GM19438 (cell line): ENCODE measurements around the gene TUBGCP3.
A peak's percentile ranks its signal among the peaks of the same experiment; 100 is the strongest.

ENCODE experiments used
- ATAC-seq: cut with Tn5 transposase; IDR thresholded peaks from one replicate; pipeline ENCODE4 v1.9.1; 2021; ENCODE audit warnings: low read depth; ENCODE audit not compliant: unreplicated experiment

TUBGCP3 gene

DNA sequence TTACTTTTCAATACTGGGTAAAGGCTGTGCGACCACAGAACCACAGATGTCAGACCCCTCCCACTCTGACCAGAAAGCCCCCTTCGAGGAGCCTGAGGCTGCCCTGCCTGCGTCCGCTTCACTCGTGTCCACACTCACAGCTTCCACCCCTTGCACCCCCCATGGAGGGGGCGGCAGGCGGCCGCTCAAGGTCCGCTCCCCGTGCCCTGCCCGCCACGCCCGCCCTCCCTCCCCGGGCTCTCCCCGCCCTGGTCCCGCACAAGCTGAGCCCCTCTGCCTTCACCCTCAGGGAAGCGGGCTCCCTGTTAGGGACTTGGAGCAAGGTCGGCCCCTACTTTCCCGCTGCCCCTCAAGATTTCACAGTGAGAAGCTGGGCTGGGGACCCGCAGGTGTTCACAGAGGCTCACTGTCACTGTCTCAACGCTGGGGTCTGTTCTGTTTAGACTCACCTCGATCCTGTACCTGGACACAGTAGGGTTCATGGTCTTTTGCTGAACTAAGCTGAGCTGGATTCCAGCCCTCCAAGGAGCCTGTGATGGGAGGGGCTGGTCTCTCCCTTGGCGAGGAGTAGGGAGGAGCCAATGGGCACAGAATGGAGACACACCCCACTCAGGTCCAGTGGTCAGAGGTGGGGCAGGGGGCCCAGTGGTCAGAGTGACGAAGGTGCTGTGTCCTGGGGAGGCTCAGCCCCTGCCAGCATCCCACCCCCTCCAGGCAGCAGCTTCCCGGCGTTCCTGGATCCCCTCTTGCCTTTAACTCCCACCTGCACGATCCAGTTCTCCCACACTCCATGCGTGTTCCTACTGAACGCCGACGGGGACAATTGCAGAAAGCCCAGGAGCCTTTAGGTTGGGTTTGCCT lies 142.3 kb downstream of the TUBGCP3 start:
- ATAC-seq, result no peak

- ATAC-seq, result no peak
Measured at GRCh38 chr13:112444416-112445399, 143.2 kb downstream of the TUBGCP3 start.

DNA sequence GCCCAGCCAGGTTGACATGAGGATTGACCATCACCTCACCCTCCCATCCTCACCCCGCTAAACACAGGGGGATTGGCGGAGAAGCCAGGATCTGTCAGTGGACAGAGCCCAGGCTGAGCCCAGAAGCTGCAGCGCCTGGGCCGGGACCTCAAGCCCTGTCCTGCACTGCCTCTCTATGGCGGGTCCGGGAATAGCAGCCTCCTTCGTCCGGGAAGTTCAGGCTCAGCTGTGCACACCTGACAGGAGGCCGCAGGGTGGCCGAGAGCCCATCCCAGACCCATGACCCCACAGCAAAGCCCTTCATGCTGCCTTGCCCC lies 144.0 kb downstream of the TUBGCP3 start:
- ATAC-seq, result peak; percentile 73

- no peak for ATAC-seq
Measured at GRCh38 chr13:112443191-112443994, 144.6 kb downstream of the TUBGCP3 start.

- ATAC-seq, result no peak
Measured at GRCh38 chr13:112442483-112443090, 145.4 kb downstream of the TUBGCP3 start.

DNA sequence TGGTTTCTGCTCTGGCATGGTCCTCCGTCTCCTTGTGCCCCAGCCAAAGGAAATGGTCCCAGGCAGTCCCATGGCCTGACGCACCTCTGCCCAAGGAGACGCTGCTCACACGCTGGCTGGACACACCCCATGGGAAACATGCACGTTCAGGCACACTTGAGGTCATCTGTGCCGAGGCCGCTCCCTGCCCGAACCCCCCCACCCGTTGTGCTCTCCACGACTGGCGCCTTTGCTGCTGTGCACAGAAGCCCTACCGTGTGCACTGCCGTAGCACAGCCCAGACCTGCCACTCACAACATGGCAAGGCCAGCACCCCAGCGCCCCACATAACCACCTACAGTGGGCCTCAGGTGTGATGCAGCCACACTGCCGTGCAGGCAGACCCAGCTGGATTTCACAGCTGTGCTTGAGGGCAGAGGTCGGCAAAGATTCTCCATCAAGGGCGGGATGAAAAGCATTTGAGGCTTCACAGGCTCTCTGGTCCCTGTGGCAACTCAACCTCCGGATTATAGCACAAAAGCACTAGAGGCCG lies 146.1 kb downstream of the TUBGCP3 start:
- ATAC-seq, result no peak

DNA sequence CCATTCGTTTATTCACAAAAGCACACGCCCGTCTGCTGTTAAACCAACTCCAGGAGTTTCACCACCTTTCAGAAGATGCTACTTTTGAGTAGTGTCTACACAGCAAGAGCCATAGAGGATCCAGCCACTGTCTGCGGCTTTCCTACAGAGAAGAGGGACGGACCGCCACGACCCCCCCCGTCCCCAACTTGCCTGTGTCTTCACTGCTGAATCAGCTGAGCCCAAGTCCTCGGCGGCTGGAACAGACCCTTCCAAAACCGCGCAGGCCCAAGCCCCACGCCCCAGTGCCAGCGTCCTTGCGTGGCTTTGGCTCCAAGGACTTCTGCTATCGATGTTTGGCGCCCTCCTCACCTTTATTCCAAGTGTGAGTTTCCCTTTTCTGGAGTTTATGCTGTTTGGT lies 146.7 kb downstream of the TUBGCP3 start:
- no peak for ATAC-seq

DNA sequence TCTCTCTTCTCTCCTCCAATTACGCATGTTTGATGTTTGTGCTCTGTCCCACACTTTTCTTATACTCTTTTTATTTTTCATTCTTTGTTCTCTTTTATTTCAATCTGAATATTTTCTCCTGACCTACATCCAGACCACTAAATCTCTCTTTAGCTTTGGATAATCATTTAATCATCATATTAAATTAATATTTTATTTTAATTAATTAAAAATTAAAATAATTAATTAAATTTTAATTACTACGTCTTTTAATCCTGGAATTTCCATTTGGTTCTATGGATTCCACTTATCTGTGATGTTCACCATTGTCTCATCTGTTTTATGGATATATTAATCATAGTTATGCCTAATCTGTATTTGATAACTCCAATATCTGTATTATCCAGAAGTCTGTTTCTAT lies 149.4 kb downstream of the TUBGCP3 start:
- ATAC-seq, result no peak

- ATAC-seq, result no peak
Measured at GRCh38 chr13:112438094-112438493, 149.9 kb downstream of the TUBGCP3 start.

DNA sequence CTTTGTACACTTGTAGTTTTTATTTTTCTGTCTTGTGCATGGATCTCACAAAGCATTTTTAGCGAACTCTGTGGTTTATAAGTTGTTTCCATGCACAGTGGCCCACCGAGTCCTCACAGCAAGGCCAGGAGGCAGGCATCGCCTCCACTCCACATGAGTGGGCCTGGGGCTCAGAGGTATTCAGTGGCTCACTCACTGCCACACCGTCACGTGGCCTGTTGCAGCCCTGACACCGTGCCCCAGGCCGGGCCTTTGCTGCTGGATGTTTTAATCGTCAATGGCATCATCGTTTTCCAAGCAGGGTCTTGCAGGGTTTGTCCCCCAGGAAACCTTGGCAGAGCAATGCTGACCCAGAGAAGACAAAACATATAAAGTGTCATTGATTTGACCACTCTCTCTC lies 152.0 kb downstream of the TUBGCP3 start:
- ATAC-seq, result no peak
